ENCODE measurements around the gene MCHR2.

Gene MCHR2

GRCh38 chr6:99967052-99967451 is 27.0 kb downstream of the MCHR2 start:
- in situ Hi-C loops (cut with MboI; ENCODE audit: low sequenced_read_pairs, unreplicated experiment), result no loop called here
- TF ChIP-seq CTCF (IDR thresholded peaks at IDR 0.05; ENCODE audit: borderline replicate concordance, control extremely low read depth, extremely low read depth, insufficient read depth, missing control alignments), result no peak

DNA sequence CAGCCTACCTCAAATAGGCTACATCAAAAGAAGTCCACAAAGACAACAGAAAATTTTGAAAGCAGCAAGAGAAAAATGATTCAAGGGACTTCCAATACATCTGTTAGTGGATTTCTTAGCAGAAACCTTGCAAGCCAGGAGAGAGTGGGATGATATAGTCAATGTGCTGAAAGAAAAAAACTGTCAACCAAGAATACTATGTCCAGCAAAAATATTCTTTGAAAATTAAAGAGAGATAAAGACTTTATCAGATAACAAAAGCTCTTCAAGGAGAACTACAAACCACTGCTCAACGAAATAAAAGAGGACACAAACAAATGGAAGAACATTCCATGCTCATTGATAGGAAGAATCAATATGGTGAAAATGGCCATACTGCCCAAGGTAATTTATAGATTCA is 34.0 kb downstream of the MCHR2 start:
- DNase-seq (ENCODE audit: low spot score), result no peak
- in situ Hi-C loops (cut with MboI; ENCODE audit: low sequenced_read_pairs, unreplicated experiment), result no loop called here
- no peak for TF ChIP-seq CTCF (IDR thresholded peaks at IDR 0.05; ENCODE audit: borderline replicate concordance, control extremely low read depth, extremely low read depth, insufficient read depth, missing control alignments)

More at GRCh38 chr6:99967052-99967451, 27.0 kb downstream of the MCHR2 start:
- DNase-seq (ENCODE audit: low spot score), result no peak

- no peak for TF ChIP-seq CTCF (IDR thresholded peaks at IDR 0.05; ENCODE audit: borderline replicate concordance, control extremely low read depth, extremely low read depth, insufficient read depth, missing control alignments)
- no peak for DNase-seq (ENCODE audit: low spot score)
- in situ Hi-C loops (cut with MboI; ENCODE audit: low sequenced_read_pairs, unreplicated experiment), result no loop called here
These were observed 42.8 kb downstream of the MCHR2 start for GRCh38 chr6:99951016-99951805.

DNA sequence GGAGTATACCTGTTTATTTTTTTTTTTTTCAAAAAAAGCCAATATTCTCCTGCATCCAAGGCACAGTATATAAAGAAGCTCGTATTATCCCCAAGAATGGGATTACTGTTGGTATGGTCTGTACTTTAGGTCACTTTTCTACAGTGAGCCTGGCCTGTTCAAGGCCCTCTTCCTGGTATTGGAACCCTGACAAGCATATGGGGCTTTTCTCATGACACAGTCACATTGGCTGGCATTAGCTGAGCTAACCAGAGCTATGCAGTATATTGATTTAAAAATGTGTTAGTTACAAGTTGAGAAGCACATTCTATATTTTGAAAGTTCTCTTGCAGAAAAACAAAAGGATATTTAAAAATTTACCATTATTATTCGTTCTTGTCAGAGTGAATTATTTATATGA is 48.0 kb downstream of the MCHR2 start:
- DNase-seq (ENCODE audit: low spot score), result no peak
- in situ Hi-C loops (cut with MboI; ENCODE audit: low sequenced_read_pairs, unreplicated experiment), result no loop called here
- no peak for TF ChIP-seq CTCF (IDR thresholded peaks at IDR 0.05; ENCODE audit: borderline replicate concordance, control extremely low read depth, extremely low read depth, insufficient read depth, missing control alignments)

GRCh38 chr6:99943846-99944245 is 50.2 kb downstream of the MCHR2 start:
- no peak for TF ChIP-seq CTCF (IDR thresholded peaks at IDR 0.05; ENCODE audit: borderline replicate concordance, control extremely low read depth, extremely low read depth, insufficient read depth, missing control alignments)
- in situ Hi-C loops (cut with MboI; ENCODE audit: low sequenced_read_pairs, unreplicated experiment), result no loop called here
- DNase-seq (ENCODE audit: low spot score), result no peak

GRCh38 chr6:99940582-99940981 is 53.4 kb downstream of the MCHR2 start:
- TF ChIP-seq CTCF (IDR thresholded peaks at IDR 0.05; ENCODE audit: borderline replicate concordance, control extremely low read depth, extremely low read depth, insufficient read depth, missing control alignments), result no peak
- in situ Hi-C loops (cut with MboI; ENCODE audit: low sequenced_read_pairs, unreplicated experiment), result no loop called here
- DNase-seq (ENCODE audit: low spot score), result no peak
